GM23338 (cell line): ENCODE measurements around the gene KRT71.

Experiments
- EZH2phosphoT487 ChIP-seq: fragments of 200-600 bp; sonication (generic); IDR thresholded peaks from one replicate; pipeline ENCODE4 v1.8.1; 2018; ENCODE audit warnings: antibody characterized with exemption; ENCODE audit not compliant: unreplicated experiment
- TF ChIP-seq, protein P1 (sequence below), 2 experiments: fragments of 200-600 bp in 1 of 2; sonication (generic) in 1 of 2; conservative IDR thresholded peaks; 2 replicates each; pipeline versions ENCODE4 v1.5.1 to v1.6.1; 2016 to 2017; ENCODE audit warnings: antibody characterized with exemption in 2 of 2, low read depth in 2 of 2, mild to moderate bottlenecking in 2 of 2, moderate library complexity in 1 of 2

DNA sequence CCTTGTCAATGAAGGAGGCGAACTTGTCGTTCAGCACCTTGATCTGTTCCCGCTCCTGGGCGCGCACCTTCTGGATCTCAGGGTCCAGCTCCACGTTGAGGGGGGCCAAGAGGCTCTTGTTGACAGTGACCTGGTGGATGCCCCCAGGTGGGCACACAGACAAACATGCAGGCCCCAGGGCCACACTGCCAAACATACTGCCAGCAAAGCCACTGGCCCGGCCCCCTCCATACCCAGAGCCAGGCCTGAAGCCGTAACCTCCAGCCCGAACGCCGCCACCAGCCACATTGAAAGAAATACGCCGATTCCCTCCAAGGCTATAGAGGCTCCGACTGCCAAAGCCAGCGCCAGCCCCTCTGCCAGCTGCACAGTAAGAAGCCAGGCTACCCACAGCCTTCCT, 20.4 kb upstream of the KRT71 start:
- TF ChIP-seq, protein P1, sequence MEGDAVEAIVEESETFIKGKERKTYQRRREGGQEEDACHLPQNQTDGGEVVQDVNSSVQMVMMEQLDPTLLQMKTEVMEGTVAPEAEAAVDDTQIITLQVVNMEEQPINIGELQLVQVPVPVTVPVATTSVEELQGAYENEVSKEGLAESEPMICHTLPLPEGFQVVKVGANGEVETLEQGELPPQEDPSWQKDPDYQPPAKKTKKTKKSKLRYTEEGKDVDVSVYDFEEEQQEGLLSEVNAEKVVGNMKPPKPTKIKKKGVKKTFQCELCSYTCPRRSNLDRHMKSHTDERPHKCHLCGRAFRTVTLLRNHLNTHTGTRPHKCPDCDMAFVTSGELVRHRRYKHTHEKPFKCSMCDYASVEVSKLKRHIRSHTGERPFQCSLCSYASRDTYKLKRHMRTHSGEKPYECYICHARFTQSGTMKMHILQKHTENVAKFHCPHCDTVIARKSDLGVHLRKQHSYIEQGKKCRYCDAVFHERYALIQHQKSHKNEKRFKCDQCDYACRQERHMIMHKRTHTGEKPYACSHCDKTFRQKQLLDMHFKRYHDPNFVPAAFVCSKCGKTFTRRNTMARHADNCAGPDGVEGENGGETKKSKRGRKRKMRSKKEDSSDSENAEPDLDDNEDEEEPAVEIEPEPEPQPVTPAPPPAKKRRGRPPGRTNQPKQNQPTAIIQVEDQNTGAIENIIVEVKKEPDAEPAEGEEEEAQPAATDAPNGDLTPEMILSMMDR (conservative IDR thresholded peaks at IDR 0.05; ENCODE audit: low read depth in 2 of 2): no peak
- no peak for TF ChIP-seq EZH2phosphoT487
